ENCODE measurements around the gene LNPEP. TPM values are rescaled to one million over a fixed set of nuclear protein-coding genes. Genes with fewer than 3 reads are reported as not detected.

Gene LNPEP
- total RNA-seq, 1 donor from 2014 or later = 33.9 TPM

- H3K4me3 ChIP-seq = no peak overlapping the region
- no peaks in the 10 kb centered on the region for H3K27me3 ChIP-seq
- TF ChIP-seq, protein P1, sequence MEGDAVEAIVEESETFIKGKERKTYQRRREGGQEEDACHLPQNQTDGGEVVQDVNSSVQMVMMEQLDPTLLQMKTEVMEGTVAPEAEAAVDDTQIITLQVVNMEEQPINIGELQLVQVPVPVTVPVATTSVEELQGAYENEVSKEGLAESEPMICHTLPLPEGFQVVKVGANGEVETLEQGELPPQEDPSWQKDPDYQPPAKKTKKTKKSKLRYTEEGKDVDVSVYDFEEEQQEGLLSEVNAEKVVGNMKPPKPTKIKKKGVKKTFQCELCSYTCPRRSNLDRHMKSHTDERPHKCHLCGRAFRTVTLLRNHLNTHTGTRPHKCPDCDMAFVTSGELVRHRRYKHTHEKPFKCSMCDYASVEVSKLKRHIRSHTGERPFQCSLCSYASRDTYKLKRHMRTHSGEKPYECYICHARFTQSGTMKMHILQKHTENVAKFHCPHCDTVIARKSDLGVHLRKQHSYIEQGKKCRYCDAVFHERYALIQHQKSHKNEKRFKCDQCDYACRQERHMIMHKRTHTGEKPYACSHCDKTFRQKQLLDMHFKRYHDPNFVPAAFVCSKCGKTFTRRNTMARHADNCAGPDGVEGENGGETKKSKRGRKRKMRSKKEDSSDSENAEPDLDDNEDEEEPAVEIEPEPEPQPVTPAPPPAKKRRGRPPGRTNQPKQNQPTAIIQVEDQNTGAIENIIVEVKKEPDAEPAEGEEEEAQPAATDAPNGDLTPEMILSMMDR (IDR thresholded peaks at IDR 0.05) = no peak
- no peak for TF ChIP-seq POLR2A (IDR thresholded peaks at IDR 0.05)
- no peak for DNase-seq (ENCODE audit: extremely low spot score in 2 of 2)
- intact Hi-C loops (cut with DNase I) = no loop called here
- peaks cover 0 to 13% of the 10 kb centered on the region in 2 donors for H3K36me3 ChIP-seq
- H3K4me1 ChIP-seq = peaks cover under 1% of the 10 kb centered on the region
- H3K27ac ChIP-seq = no peak overlapping the region
- no peaks in the 10 kb centered on the region for H3K9me3 ChIP-seq
Observed at GRCh38 chr5:96978812-96979449, 43.1 kb downstream of the LNPEP start.

DNA sequence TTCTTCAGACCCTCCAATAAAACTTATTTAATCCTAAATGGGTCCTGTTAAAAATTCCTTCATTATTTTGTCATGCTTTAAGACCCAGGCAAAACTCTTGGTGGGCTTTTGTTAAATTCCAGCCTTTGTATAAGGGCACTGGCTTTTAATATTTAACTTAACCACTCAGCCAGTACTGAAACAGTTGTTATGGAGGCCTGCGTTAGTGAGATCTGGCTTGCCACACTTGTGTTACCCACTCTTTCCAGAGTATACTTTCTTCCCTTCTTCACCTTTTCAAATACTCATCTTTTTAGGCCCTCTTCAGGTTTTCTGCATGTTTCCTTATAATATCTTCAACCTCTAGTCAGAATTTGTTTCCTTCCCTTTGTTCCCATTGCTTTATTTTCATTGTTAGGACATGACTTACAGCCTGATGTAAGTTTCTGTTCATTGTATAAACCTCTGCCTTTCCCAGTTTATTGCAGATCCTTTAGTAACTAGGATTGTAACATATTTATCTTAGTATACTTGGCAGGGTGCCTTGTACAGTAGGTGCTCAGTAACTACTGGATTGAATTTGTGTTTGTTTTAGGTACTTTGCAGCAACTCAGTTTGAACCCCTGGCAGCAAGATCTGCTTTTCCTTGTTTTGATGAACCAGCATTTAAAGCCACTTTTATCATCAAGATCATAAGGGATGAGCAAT is 48.8 kb downstream of the LNPEP start:
- no peaks in the 10 kb centered on the region for H3K4me1 ChIP-seq
- intact Hi-C loops (cut with DNase I) = no loop called here
- peaks cover 0 to 26% of the 10 kb centered on the region in 2 donors for H3K36me3 ChIP-seq
- no peak for DNase-seq (ENCODE audit: extremely low spot score in 2 of 2)
- TF ChIP-seq POLR2A (IDR thresholded peaks at IDR 0.05) (no peak), POLR2AphosphoS5 (IDR thresholded peaks at IDR 0.05; ENCODE audit: insufficient read depth in 1 of 2, low read depth in 1 of 2) (no peak)
- TF ChIP-seq, protein P1 (IDR thresholded peaks at IDR 0.05) = no peak
- no peaks in the 10 kb centered on the region for H3K27me3 ChIP-seq
- H3K27ac ChIP-seq = no peak overlapping the region
- no peak overlapping the region for H3K4me3 ChIP-seq
- H3K9me3 ChIP-seq = no peaks in the 10 kb centered on the region

GRCh38 chr5:96986450-96986849 is 50.6 kb downstream of the LNPEP start:
- TF ChIP-seq, protein P1 (IDR thresholded peaks at IDR 0.05) = no peak
- peaks cover 0 to 24% of the 10 kb centered on the region in 2 donors for H3K36me3 ChIP-seq
- no peaks in the 10 kb centered on the region for H3K9me3 ChIP-seq
- DNase-seq (ENCODE audit: extremely low spot score in 2 of 2) = no peak
- intact Hi-C loops (cut with DNase I) = no loop called here
- H3K4me1 ChIP-seq = no peaks in the 10 kb centered on the region
- H3K27ac ChIP-seq = no peak overlapping the region
- H3K4me3 ChIP-seq = no peak overlapping the region
- no peaks in the 10 kb centered on the region for H3K27me3 ChIP-seq

GRCh38 chr5:96990102-96990501 is 54.2 kb downstream of the LNPEP start:
- Histone ChIP-seq H3K36me3 (peaks cover 0 to 24% of the 10 kb centered on the region in 2 donors), H3K4me1 (no peaks in the 10 kb centered on the region), H3K27me3 (no peaks in the 10 kb centered on the region), H3K4me3 (no peak overlapping the region), H3K9me3 (no peaks in the 10 kb centered on the region), H3K27ac (no peak overlapping the region)
- intact Hi-C loops (cut with DNase I) = no loop called here
- no peak for DNase-seq (ENCODE audit: extremely low spot score in 2 of 2)
- TF ChIP-seq POLR2A (IDR thresholded peaks at IDR 0.05) (no peak), POLR2AphosphoS5 (IDR thresholded peaks at IDR 0.05; ENCODE audit: insufficient read depth in 1 of 2, low read depth in 1 of 2) (no peak)
- TF ChIP-seq, protein P1 (IDR thresholded peaks at IDR 0.05) = no peak

DNA sequence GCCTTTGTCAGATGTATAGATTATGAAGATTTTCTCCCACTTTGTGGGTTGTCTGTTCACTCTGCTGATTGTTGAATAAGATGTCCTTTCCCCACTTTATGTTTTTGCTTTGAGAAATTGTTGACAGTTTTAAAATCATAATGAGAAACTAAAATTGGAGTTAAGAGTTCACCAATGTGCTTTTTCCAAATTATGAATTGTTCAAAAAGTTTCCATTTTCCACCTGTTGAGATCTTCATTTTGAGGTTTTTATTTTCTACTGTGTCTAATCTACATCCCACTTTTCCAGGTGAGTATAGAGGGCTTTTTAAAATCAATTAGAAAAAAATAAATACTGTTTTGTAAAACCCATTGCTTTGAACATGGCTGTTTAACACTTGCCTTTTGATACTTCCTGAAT is 55.8 kb downstream of the LNPEP start:
- no peak for TF ChIP-seq POLR2AphosphoS5 (IDR thresholded peaks at IDR 0.05; ENCODE audit: insufficient read depth in 1 of 2, low read depth in 1 of 2)
- TF ChIP-seq POLR2A (IDR thresholded peaks at IDR 0.05) = no peak
- TF ChIP-seq, protein P1 (IDR thresholded peaks at IDR 0.05) = no peak
- peaks cover 0 to 14% of the 10 kb centered on the region in 2 donors for H3K36me3 ChIP-seq
- H3K9me3 ChIP-seq = no peaks in the 10 kb centered on the region
- H3K4me1 ChIP-seq = no peaks in the 10 kb centered on the region
- intact Hi-C loops (cut with DNase I) = no loop called here
- no peak for DNase-seq (ENCODE audit: extremely low spot score in 2 of 2)
- H3K4me3 ChIP-seq = no peak overlapping the region
- no peaks in the 10 kb centered on the region for H3K27me3 ChIP-seq
- H3K27ac ChIP-seq = no peak overlapping the region

Data from vagina (tissue), 2 donors.